Liver (tissue), 9 donors: ENCODE data around the gene PRMT7. TPM values are rescaled to one million over a fixed set of nuclear protein-coding genes. Genes with fewer than 3 reads are reported as not detected.

ENCODE experiments used
- DNase-seq: peaks from one replicate; pipeline ENCODE4 v3.0.0-alpha.2; 2017; ENCODE audit warnings: low spot score
- H3K27ac ChIP-seq, 2 donors: one replicate each; pipeline ENCODE4 v1.7.0; 2013; ENCODE audit warnings: inconsistent platforms in 2 of 2, low read length in 2 of 2, control low read depth in 1 of 2, low read depth in 1 of 2, mild to moderate bottlenecking in 1 of 2
- H3K27me3 ChIP-seq, 4 donors: one replicate each; pipeline versions ENCODE4 v1.6.1 to v1.7.0; 2013; ENCODE audit warnings: low read length in 3 of 4, inconsistent platforms in 1 of 4, mild to moderate bottlenecking in 1 of 4, moderate library complexity in 1 of 4; ENCODE audit not compliant: control insufficient read depth in 4 of 4, insufficient read depth in 4 of 4
- H3K36me3 ChIP-seq, 4 donors: one replicate each; pipeline versions ENCODE4 v1.6.1 to v1.7.0; 2013; ENCODE audit warnings: low read length in 3 of 4, mild to moderate bottlenecking in 3 of 4, low read depth in 1 of 4, moderate library complexity in 1 of 4; ENCODE audit not compliant: control insufficient read depth in 4 of 4, insufficient read depth in 3 of 4
- H3K4me1 ChIP-seq, 4 donors: one replicate each; pipeline versions ENCODE4 v1.6.1 to v1.7.0; 2013; ENCODE audit warnings: low read length in 3 of 4, mild to moderate bottlenecking in 3 of 4, moderate library complexity in 1 of 4; ENCODE audit not compliant: control insufficient read depth in 4 of 4, insufficient read depth in 4 of 4
- H3K4me3 ChIP-seq, 3 donors: one replicate each; pipeline versions ENCODE4 v1.6.1 to v1.7.0; 2013; ENCODE audit warnings: low read length in 3 of 3, control low read depth in 1 of 3, low read depth in 1 of 3, mild to moderate bottlenecking in 1 of 3
- H3K9ac ChIP-seq, 2 donors: one replicate each; pipeline ENCODE4 v1.7.0; 2013; ENCODE audit warnings: low read length in 2 of 2, mild to moderate bottlenecking in 2 of 2, moderate library complexity in 2 of 2, control low read depth in 1 of 2, low read depth in 1 of 2
- H3K9me3 ChIP-seq, 4 donors: one replicate each; pipeline versions ENCODE4 v1.6.1 to v1.7.0; 2013; ENCODE audit warnings: low read length in 3 of 4; ENCODE audit not compliant: control insufficient read depth in 4 of 4
- ATF3 ChIP-seq: IDR thresholded peaks from 2 replicates; pipeline ENCODE4 v1.6.1; 2016; ENCODE audit warnings: antibody characterized with exemption
- EGR1 ChIP-seq, 2 donors: IDR thresholded peaks; 2 replicates each; pipeline ENCODE4 v1.6.1; 2016 to 2018; ENCODE audit warnings: antibody characterized with exemption in 2 of 2, low read depth in 2 of 2
- FOXA1 ChIP-seq: IDR thresholded peaks from 2 replicates; pipeline ENCODE4 v1.6.1; 2016; ENCODE audit warnings: antibody characterized with exemption
- FOXA2 ChIP-seq: IDR thresholded peaks from 2 replicates; pipeline ENCODE4 v1.6.1; 2016; ENCODE audit warnings: antibody characterized with exemption
- GABPA ChIP-seq, 2 donors: IDR thresholded peaks in 1 of 2; conservative IDR thresholded peaks in 1 of 2; 2 replicates each; pipeline ENCODE4 v1.6.1; 2016; ENCODE audit warnings: antibody characterized with exemption in 2 of 2, mild to moderate bottlenecking in 1 of 2, moderate library complexity in 1 of 2
- HNF4A ChIP-seq, 2 donors: conservative IDR thresholded peaks; 2 replicates each; pipeline ENCODE4 v1.6.1; 2016; ENCODE audit warnings: antibody characterized with exemption in 2 of 2, mild to moderate bottlenecking in 2 of 2
- HNF4G ChIP-seq: IDR thresholded peaks from 2 replicates; pipeline ENCODE4 v1.6.1; 2016; ENCODE audit warnings: antibody characterized with exemption
- JUND ChIP-seq, 2 donors: IDR thresholded peaks; 2 replicates each; pipeline ENCODE4 v1.6.1; 2016; ENCODE audit warnings: antibody characterized with exemption in 2 of 2
- RXRA ChIP-seq, 2 donors: IDR thresholded peaks; 2 replicates each; pipeline ENCODE4 v1.6.1; 2017 to 2018; ENCODE audit warnings: antibody characterized with exemption in 2 of 2, mild to moderate bottlenecking in 1 of 2
- SP1 ChIP-seq: IDR thresholded peaks from 2 replicates; pipeline ENCODE4 v1.6.1; 2018; ENCODE audit warnings: antibody characterized with exemption, mild to moderate bottlenecking
- TAF1 ChIP-seq: conservative IDR thresholded peaks from 2 replicates; pipeline ENCODE4 v1.6.1; 2016; ENCODE audit warnings: antibody characterized with exemption, mild to moderate bottlenecking
- YY1 ChIP-seq: IDR thresholded peaks from 2 replicates; pipeline ENCODE4 v1.6.1; 2016; ENCODE audit warnings: antibody characterized with exemption, mild to moderate bottlenecking
- ZBTB33 ChIP-seq: IDR thresholded peaks from 2 replicates; pipeline ENCODE4 v1.6.1; 2016; ENCODE audit warnings: antibody characterized with exemption
- WGBS: extraction: QIAGEN DNeasy Blood & Tissue Kit; methylation state at CpG from one replicate; pipeline ENCODE4 v1.1.7; 2013; 5-methylcytosine and 5-hydroxymethylcytosine counted together
- polyA plus RNA-seq, 2 donors: library from polyadenylated mRNA; stranded (reverse) in 1 of 2; unstranded in 1 of 2; fragments of 200-250 nt in 1 of 2; fragments of >200 nt in 1 of 2; fragmentation: Nextera tagmentation in 1 of 2; extraction: Ambion mirVana in 1 of 2; gene quantifications; one replicate each; pipeline versions ENCODE4 v1.2.1 to v1.2.3, GENCODE V29; 2013 to 2015
- total RNA-seq, 2 donors: library from RNA; depleted of rRNA; stranded (reverse); fragments of >200 nt; gene quantifications; one replicate each; pipeline ENCODE4 v1.2.3, GENCODE V29; 2014
- TF ChIP-seq, protein P1 (sequence below): IDR thresholded peaks from 2 replicates; pipeline ENCODE4 v1.6.1; 2016; ENCODE audit warnings: antibody characterized with exemption, mild to moderate bottlenecking
- TF ChIP-seq, protein P2 (sequence below): fragments of 150-350 bp; IDR thresholded peaks from 2 replicates; pipeline ENCODE4 v1.5.1; 2017; ENCODE audit warnings: improper control_type of control experiment, low read depth, low read length; ENCODE audit not compliant: missing input control
- donor health status: healthy.
- donor health status: healthy.
- donor health status: healthy.
- donor health status: healthy.
- donor health status: healthy.

Gene PRMT7
- total and polyA plus RNA-seq, 4 donors, result 10.7 to 31.5 (median 17.5) TPM

DNA sequence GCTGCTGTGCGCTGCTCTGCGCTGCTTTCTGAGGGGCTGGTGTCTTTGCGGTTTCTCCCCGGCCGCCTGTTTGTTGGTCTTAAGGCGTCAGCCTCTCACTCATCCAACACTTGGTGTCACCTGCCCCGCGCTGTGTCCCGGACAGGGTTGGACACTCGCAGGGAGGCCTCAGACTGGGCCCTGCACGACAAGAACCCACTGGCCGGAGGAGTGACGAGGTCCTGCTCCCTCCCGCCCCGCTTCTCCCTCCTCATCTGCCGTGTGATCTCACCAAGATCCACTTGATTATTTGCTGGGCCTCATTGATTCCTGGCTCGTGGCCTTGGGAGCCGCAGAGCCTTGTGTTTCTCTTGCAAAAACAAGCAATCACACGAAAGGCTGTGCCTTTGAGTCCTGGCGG, 56.6 kb downstream of the PRMT7 start:
- H3K9me3 ChIP-seq, result no peaks in the 10 kb centered on the region
- 73% methylated on average over 20 of the region's 20 CpGs for WGBS
- H3K4me3 ChIP-seq, result no peak overlapping the region
- H3K36me3 ChIP-seq, result no peaks in the 10 kb centered on the region
- no peak for DNase-seq
- TF ChIP-seq JUND (IDR thresholded peaks at IDR 0.05) (no peak), FOXA1 (no peak), EGR1 (IDR thresholded peaks at IDR 0.05; ENCODE audit: low read depth in 2 of 2) (no peak), YY1 (no peak), HNF4A (conservative IDR thresholded peaks at IDR 0.05) (no peak), HNF4G (no peak), GABPA (IDR thresholded peaks at IDR 0.05 in 1 of 2, conservative IDR thresholded peaks at IDR 0.05 in 1 of 2) (no peak), ATF3 (no peak), RXRA (IDR thresholded peaks at IDR 0.05) (no peak), FOXA2 (no peak), SP1 (no peak), TAF1 (no peak)
- H3K4me1 ChIP-seq, result peaks cover 0 to 6% (median 4%) of the 10 kb centered on the region in 4 donors
- H3K9ac ChIP-seq, result no peak overlapping the region
- no peaks in the 10 kb centered on the region for H3K27me3 ChIP-seq
- no peak overlapping the region for H3K27ac ChIP-seq

- TF ChIP-seq SP1, result no peak
- TF ChIP-seq, protein P1, sequence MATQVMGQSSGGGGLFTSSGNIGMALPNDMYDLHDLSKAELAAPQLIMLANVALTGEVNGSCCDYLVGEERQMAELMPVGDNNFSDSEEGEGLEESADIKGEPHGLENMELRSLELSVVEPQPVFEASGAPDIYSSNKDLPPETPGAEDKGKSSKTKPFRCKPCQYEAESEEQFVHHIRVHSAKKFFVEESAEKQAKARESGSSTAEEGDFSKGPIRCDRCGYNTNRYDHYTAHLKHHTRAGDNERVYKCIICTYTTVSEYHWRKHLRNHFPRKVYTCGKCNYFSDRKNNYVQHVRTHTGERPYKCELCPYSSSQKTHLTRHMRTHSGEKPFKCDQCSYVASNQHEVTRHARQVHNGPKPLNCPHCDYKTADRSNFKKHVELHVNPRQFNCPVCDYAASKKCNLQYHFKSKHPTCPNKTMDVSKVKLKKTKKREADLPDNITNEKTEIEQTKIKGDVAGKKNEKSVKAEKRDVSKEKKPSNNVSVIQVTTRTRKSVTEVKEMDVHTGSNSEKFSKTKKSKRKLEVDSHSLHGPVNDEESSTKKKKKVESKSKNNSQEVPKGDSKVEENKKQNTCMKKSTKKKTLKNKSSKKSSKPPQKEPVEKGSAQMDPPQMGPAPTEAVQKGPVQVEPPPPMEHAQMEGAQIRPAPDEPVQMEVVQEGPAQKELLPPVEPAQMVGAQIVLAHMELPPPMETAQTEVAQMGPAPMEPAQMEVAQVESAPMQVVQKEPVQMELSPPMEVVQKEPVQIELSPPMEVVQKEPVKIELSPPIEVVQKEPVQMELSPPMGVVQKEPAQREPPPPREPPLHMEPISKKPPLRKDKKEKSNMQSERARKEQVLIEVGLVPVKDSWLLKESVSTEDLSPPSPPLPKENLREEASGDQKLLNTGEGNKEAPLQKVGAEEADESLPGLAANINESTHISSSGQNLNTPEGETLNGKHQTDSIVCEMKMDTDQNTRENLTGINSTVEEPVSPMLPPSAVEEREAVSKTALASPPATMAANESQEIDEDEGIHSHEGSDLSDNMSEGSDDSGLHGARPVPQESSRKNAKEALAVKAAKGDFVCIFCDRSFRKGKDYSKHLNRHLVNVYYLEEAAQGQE, result no peak
- TF ChIP-seq FOXA1, result no peak
- no peak for TF ChIP-seq RXRA (IDR thresholded peaks at IDR 0.05)
- Histone ChIP-seq H3K36me3 (no peaks in the 10 kb centered on the region), H3K27me3 (no peaks in the 10 kb centered on the region), H3K4me3 (no peak overlapping the region), H3K9ac (no peak overlapping the region), H3K9me3 (no peaks in the 10 kb centered on the region), H3K27ac (no peak overlapping the region), H3K4me1 (peaks cover 0 to 6% (median 4%) of the 10 kb centered on the region in 4 donors)
- no peak for DNase-seq
- WGBS, result 93% methylated on average over 14 of the region's 14 CpGs
These were observed 57.1 kb downstream of the PRMT7 start for GRCh38 chr16:68367891-68368290.

- Histone ChIP-seq H3K36me3 (no peaks in the 10 kb centered on the region), H3K4me3 (no peak overlapping the region), H3K27ac (no peak overlapping the region), H3K9me3 (no peaks in the 10 kb centered on the region), H3K4me1 (peaks cover 0 to 6% (median 4%) of the 10 kb centered on the region in 4 donors), H3K27me3 (no peaks in the 10 kb centered on the region), H3K9ac (no peak overlapping the region)
- 87% methylated on average over 12 of the region's 12 CpGs for WGBS
- DNase-seq, result no peak
- TF ChIP-seq, protein P2, sequence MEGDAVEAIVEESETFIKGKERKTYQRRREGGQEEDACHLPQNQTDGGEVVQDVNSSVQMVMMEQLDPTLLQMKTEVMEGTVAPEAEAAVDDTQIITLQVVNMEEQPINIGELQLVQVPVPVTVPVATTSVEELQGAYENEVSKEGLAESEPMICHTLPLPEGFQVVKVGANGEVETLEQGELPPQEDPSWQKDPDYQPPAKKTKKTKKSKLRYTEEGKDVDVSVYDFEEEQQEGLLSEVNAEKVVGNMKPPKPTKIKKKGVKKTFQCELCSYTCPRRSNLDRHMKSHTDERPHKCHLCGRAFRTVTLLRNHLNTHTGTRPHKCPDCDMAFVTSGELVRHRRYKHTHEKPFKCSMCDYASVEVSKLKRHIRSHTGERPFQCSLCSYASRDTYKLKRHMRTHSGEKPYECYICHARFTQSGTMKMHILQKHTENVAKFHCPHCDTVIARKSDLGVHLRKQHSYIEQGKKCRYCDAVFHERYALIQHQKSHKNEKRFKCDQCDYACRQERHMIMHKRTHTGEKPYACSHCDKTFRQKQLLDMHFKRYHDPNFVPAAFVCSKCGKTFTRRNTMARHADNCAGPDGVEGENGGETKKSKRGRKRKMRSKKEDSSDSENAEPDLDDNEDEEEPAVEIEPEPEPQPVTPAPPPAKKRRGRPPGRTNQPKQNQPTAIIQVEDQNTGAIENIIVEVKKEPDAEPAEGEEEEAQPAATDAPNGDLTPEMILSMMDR, result no peak
- TF ChIP-seq ZBTB33, result no peak
- TF ChIP-seq TAF1, result no peak
- TF ChIP-seq HNF4A (conservative IDR thresholded peaks at IDR 0.05), result no peak
- TF ChIP-seq, protein P1, result no peak
- TF ChIP-seq FOXA1, result no peak
- no peak for TF ChIP-seq RXRA (IDR thresholded peaks at IDR 0.05)
- TF ChIP-seq ATF3, result no peak
- TF ChIP-seq FOXA2, result no peak
- no peak for TF ChIP-seq SP1
- TF ChIP-seq YY1, result no peak
These were observed 57.6 kb downstream of the PRMT7 start for GRCh38 chr16:68368301-68368888.
